ENCODE results near the gene HES2. TPM values are rescaled to one million over a fixed set of nuclear protein-coding genes. Genes with fewer than 3 reads are reported as not detected.
"Not testable (repeated sequence)": the region's sequence is repeated elsewhere in the genome, so short reads cannot be mapped to it uniquely, and the experiment has no call there.

Gene HES2
- total and polyA plus RNA-seq, 11 donors, result 0.04 to 0.14 (median 0.12) TPM; not detected in 8

DNA sequence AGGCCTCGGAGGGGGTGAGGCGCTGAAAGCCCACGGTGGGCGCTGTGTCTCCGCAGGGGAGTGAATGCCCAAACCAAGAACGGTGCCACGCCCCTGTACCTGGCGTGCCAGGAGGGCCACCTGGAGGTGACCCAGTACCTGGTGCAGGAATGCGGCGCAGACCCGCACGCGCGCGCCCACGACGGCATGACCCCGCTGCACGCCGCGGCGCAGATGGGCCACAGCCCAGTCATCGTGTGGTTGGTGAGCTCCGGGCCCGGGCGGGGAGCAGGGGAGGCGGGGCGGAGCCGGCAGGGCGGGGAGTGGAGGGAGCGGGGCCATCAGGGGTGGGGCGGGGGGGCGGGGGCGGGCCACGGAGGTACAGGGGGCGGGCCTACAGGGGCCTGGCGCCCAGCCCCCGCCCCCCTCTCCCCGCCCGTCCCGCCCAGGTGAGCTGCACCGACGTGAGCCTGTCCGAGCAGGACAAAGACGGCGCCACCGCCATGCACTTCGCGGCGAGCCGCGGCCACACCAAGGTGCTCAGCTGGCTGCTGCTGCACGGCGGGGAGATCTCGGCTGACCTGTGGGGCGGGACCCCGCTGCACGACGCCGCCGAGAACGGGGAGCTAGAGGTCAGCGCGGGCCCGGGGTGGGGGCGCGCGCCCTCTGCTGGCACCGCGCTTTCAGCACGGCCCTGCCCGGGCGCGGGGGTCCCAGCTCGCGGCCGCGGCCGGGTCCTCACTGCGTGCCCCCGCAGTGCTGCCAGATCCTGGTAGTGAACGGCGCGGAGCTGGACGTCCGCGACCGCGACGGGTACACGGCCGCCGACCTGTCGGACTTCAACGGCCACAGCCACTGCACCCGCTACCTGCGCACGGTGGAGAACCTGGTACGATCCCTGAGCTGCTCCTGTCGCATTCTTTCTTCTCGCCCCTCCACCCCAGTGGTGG is 20.7 kb upstream of the HES2 start:
- Histone ChIP-seq H3K9me3 (no peaks in the 10 kb centered on the region), H3K4me3 (peak overlapping the region in 2 of 12 donors; percentile 23 to 33), H3K27ac (no peak overlapping the region), H3K27me3 (peaks cover 10 to 72% (median 32%) of the 10 kb centered on the region in 9 donors), H3K4me1 (peaks cover 0 to 9% (median 0%) of the 10 kb centered on the region in 12 donors), H3K36me3 (no peaks in the 10 kb centered on the region)
- ATAC-seq (peak in 1 of 4 donors; percentile 10), DNase-seq (no peak)
- TF ChIP-seq POLR2A (IDR thresholded peaks at IDR 0.05), result no peak
- TF ChIP-seq, protein P1, sequence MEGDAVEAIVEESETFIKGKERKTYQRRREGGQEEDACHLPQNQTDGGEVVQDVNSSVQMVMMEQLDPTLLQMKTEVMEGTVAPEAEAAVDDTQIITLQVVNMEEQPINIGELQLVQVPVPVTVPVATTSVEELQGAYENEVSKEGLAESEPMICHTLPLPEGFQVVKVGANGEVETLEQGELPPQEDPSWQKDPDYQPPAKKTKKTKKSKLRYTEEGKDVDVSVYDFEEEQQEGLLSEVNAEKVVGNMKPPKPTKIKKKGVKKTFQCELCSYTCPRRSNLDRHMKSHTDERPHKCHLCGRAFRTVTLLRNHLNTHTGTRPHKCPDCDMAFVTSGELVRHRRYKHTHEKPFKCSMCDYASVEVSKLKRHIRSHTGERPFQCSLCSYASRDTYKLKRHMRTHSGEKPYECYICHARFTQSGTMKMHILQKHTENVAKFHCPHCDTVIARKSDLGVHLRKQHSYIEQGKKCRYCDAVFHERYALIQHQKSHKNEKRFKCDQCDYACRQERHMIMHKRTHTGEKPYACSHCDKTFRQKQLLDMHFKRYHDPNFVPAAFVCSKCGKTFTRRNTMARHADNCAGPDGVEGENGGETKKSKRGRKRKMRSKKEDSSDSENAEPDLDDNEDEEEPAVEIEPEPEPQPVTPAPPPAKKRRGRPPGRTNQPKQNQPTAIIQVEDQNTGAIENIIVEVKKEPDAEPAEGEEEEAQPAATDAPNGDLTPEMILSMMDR (IDR thresholded peaks at IDR 0.05), result peak; percentile 3 to 48 (median 28)
- WGBS, 4 donors, result 4 to 9% (median 7%) methylated on average over 58 to 101 of the region's 101 CpGs
- intact Hi-C loops (cut with DNase I), result no loop called here

- ATAC-seq, result peak; percentile 60 to 78 (median 69)
- Histone ChIP-seq H3K27ac (no peak overlapping the region), H3K36me3 (no peaks in the 10 kb centered on the region), H3K4me3 (no peak overlapping the region), H3K9me3 (no peaks in the 10 kb centered on the region), H3K27me3 (peaks cover 10 to 53% (median 31%) of the 10 kb centered on the region in 9 donors), H3K4me1 (peaks cover 0 to 9% (median 0%) of the 10 kb centered on the region in 12 donors)
- peak in 2 of 5 donors; percentile 51 to 56 for DNase-seq
- intact Hi-C loops (cut with DNase I), result loop anchor here in 4 of 10 donors (2.0 to 5.0 kb wide), 3 partner anchors 76 to 191 kb away; no protein-coding TSS in a partner anchor
- TF ChIP-seq, protein P1 (IDR thresholded peaks at IDR 0.05), result peak; percentile 88 to 96 (median 94)
- TF ChIP-seq POLR2A (IDR thresholded peaks at IDR 0.05), result no peak
- WGBS, 4 donors, result 6 to 9% (median 7%) methylated on average over 5 of the region's 5 CpGs
Observed at GRCh38 chr1:6438047-6438525, 18.4 kb upstream of the HES2 start.

DNA sequence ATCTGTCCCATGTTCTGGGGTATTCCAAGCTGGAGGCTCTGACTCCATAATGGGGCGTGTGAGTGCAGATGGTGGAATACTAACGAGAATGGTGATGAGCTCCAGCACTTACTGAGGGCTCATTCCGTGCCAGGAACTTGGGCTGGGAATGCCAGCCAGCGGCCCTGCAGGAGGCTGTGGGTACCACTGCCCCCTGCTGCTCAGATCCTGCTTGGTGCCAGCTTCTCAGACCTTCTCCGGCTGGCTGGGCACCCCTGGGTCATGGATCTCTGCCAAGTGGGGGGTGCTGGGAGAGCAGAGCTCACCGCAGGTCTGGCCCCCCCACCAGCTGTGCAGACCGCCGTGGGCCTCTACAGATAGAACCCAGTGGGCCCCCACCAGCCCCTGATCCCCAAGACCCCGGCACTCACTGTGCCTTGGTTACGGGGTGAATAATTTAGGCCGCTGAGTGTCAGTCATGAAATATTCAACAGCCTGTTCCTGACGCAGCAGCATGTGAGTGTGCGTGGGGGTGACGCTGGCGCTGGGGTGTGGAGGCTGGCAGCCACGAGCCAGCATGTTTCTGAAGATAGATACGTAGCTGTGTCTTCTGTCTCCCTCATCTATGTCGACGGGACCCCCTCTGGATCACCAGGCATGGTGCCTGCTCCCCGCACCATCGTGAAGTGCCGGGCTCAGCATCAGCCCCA is 17.4 kb upstream of the HES2 start:
- not testable (repeated sequence) for DNase-seq, H3K36me3 ChIP-seq, H3K4me3 ChIP-seq, H3K27ac ChIP-seq, H3K9me3 ChIP-seq, H3K4me1 ChIP-seq
- ATAC-seq, result peak; percentile 38 to 60 (median 50)
- TF ChIP-seq, protein P1 (IDR thresholded peaks at IDR 0.05), result peak in 9 of 12 donors; percentile 10 to 47 (median 24)
- peaks cover 10 to 51% (median 31%) of the 10 kb centered on the region in 9 donors for H3K27me3 ChIP-seq
- intact Hi-C loops (cut with DNase I), result loop anchor here in 2 of 10 donors (5.0 kb wide), 2 partner anchors 75 to 190 kb away; no protein-coding TSS in a partner anchor
- 52 to 58% (median 54%) methylated on average over 14 to 22 of the region's 22 CpGs for WGBS, 4 donors

DNA sequence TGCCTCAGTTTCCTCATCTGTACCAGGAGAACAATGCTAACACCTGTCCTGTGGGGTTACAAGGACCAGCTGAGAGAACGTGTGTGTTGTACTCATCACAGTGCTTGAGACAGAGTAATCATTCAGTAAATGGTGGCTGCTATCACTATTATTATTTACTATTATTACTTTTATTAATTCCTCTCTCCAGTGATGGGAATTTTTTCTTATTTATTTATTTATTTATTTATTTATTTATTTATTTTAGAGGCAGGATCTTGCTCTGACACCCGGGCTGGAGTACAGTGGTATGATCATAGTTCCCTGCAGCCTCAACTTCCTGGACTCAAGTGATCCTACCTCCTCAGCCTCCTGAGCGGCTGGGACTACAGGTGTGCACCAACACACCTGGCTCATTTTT is 16.6 kb upstream of the HES2 start:
- ATAC-seq, DNase-seq, H3K36me3 ChIP-seq, H3K4me3 ChIP-seq, H3K9me3 ChIP-seq, H3K4me1 ChIP-seq, H3K27ac ChIP-seq: not testable (repeated sequence)
- intact Hi-C loops (cut with DNase I), result loop anchor here in 2 of 10 donors (5.0 kb wide), 2 partner anchors 74 to 189 kb away; no protein-coding TSS in a partner anchor
- peaks cover 9 to 42% (median 24%) of the 10 kb centered on the region in 9 donors for H3K27me3 ChIP-seq
- 72 to 89% (median 82%) methylated on average over 3 of the region's 3 CpGs for WGBS, 4 donors

All from heart left ventricle (tissue), 16 donors.